ENCODE measurements around the gene RENBP. TPM values are rescaled to one million over a fixed set of nuclear protein-coding genes. Genes with fewer than 3 reads are reported as not detected.

RENBP gene
- total and polyA plus RNA-seq, 7 donors, result 9.8 to 16.8 (median 15.0) TPM

GRCh38 chrX:153974003-153974725 lies 29.7 kb upstream of the RENBP start:
- Histone ChIP-seq H3K4me3 (no peak overlapping the region), H3K4me1 (peaks cover 0 to 24% (median 17%) of the 10 kb centered on the region in 4 donors), H3K27me3 (no peaks in the 10 kb centered on the region), H3K27ac (peak overlapping the region; percentile 97 to 98 (median 98)), H3K9me3 (no peaks in the 10 kb centered on the region), H3K36me3 (no peaks in the 10 kb centered on the region)
- WGBS, 2 donors, result 52 to 66% methylated on average over 14 of the region's 14 CpGs
- TF ChIP-seq POLR2A (IDR thresholded peaks at IDR 0.05) (no peak), EP300 (IDR thresholded peaks at IDR 0.05) (no peak), CTCF (IDR thresholded peaks at IDR 0.05) (no peak), POLR2AphosphoS5 (IDR thresholded peaks at IDR 0.05) (no peak)
- no peak for DNase-seq
- intact Hi-C loops (cut with DNase I), result no loop called here

- H3K9me3 ChIP-seq, result no peaks in the 10 kb centered on the region
- peaks cover 0 to 5% (median 0%) of the 10 kb centered on the region in 3 donors for H3K27me3 ChIP-seq
- H3K27ac ChIP-seq, result peak overlapping the region; percentile 97 to 98 (median 98)
- 36 to 40% methylated on average over 20 of the region's 20 CpGs for WGBS, 2 donors
- DNase-seq, result no peak
- no peaks in the 10 kb centered on the region for H3K36me3 ChIP-seq
- peaks cover 0 to 32% (median 25%) of the 10 kb centered on the region in 4 donors for H3K4me1 ChIP-seq
- TF ChIP-seq EP300 (IDR thresholded peaks at IDR 0.05), result no peak
- no peak for TF ChIP-seq POLR2AphosphoS5 (IDR thresholded peaks at IDR 0.05)
- TF ChIP-seq POLR2A (IDR thresholded peaks at IDR 0.05), result no peak
- TF ChIP-seq CTCF (IDR thresholded peaks at IDR 0.05), result no peak
- peak overlapping the region; percentile 35 to 78 (median 74) for H3K4me3 ChIP-seq
- intact Hi-C loops (cut with DNase I), result no loop called here
These were observed 28.9 kb upstream of the RENBP start for GRCh38 chrX:153973127-153974002.

DNA sequence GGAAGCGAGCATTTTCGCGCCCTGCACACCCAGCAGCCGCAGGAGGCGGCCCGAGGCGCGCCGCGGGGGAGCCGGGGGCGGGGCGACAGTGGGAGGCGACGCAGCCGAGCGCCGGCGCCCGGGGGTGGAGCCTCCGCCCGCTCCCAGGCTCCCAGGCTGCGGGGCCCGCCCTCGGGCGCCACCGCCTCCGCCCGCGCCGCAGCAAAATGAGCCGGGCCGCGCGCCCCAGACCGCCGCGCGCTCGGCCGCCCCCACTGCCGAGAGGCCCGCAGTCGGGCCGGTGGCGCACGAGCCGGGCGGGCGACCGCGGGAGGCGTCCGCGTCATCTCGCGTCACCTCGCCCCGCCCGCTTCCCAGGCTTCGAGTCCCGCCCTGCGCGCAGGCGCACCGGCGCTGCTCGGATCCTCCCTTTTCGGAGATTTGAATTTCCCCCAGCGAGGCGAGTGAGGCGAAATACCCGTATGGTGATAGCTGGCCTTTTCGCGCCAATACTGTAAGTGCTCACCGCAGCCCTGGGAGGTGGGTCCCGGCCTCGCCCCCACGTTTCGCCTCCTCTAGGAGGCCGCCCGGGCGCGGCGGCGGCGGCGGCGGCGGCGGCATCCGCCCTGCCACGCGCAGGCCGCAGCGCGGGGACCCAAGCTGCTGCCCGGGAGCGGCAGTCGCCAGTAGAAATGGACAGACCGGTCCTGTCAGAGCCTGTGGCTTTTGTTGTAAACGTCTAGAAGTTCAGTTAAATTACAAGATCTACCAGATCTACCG lies 28.1 kb upstream of the RENBP start, which contains the start of gene TMEM187:
Gene TMEM187 (plus strand): TSS at position 387 of the 759 bp plus-strand sequence. CDS start 9,309 bp downstream, outside the sequence.
- Histone ChIP-seq H3K36me3 (no peaks in the 10 kb centered on the region), H3K4me1 (peaks cover 0 to 40% (median 33%) of the 10 kb centered on the region in 4 donors), H3K27me3 (peaks cover 0 to 5% (median 0%) of the 10 kb centered on the region in 3 donors), H3K27ac (peak within 1 kb of the TSS; percentile 97 to 98 (median 98)), H3K9me3 (no peaks in the 10 kb centered on the region), H3K4me3 (peak within 1 kb of the TSS; percentile 55 to 78 (median 74))
- no peak for TF ChIP-seq EP300 (IDR thresholded peaks at IDR 0.05)
- peak; percentile 56 to 76 (median 60) for TF ChIP-seq POLR2AphosphoS5 (IDR thresholded peaks at IDR 0.05)
- 0% methylated on average over 103 of the region's 103 CpGs for WGBS, 2 donors
- intact Hi-C loops (cut with DNase I), result no loop called here
- DNase-seq, result peak; percentile 94

DNA sequence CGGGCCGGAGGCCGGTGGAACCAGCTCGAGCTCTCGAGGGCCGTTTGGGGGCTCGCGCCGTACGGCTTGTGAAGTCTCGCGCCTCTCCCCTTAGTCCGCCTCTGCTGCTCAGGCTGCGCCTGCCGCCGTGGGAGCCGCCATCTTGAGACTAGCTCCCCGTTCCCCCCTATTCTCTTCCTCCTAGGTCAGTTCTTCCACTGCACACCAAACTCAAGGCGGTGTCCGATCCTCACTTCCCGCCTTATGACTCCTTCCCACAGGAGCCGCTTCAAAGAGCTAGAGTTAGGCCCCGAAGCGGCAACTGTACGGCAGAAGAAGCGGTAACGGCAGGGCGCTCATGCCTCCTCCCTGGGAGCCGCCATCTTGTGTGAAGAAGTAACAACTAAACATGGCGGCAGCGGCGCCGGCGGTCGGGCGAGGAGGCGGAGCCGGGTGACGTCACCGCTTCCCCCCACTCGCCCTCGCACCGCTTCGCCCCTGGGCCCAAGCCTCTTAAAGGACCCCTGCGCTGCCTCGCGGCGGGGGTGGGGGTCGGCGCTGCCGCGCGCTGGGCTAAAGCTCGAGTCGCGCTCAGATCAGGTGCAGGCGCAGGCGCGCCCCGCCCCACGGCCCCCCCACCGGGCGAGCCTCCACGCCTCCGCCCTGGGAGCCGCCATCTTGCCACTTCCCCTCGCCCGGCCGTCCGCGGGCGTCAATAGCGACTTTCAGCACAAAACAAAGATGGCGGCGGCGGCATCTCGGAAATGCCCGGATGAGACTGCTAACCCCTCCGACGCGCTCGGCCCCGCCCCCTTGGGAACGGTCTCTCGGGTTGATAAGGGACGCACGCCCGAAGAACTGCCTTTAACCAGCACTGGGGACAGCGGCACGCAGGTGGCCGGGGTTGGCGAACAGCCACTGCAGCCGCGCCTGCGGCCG lies 27.3 kb upstream of the RENBP start, which contains the start of gene HCFC1:
Gene HCFC1 (minus strand): TSS at position 369 of the 918 bp plus-strand sequence. CDS start 978 bp downstream, outside the sequence.
- peak within 1 kb of the TSS; percentile 55 to 78 (median 74) for H3K4me3 ChIP-seq
- DNase-seq, result peak; percentile 98
- TF ChIP-seq EP300 (IDR thresholded peaks at IDR 0.05) (no peak), POLR2AphosphoS5 (IDR thresholded peaks at IDR 0.05) (peak; percentile 42 to 61 (median 59)), CTCF (IDR thresholded peaks at IDR 0.05) (no peak), POLR2A (IDR thresholded peaks at IDR 0.05) (peak; percentile 7)
- H3K36me3 ChIP-seq, result no peaks in the 10 kb centered on the region
- H3K4me1 ChIP-seq, result peaks cover 0 to 48% (median 42%) of the 10 kb centered on the region in 4 donors
- H3K9me3 ChIP-seq, result no peaks in the 10 kb centered on the region
- peak within 1 kb of the TSS; percentile 97 to 98 (median 98) for H3K27ac ChIP-seq
- WGBS, 2 donors, result 0% methylated on average over 96 of the region's 96 CpGs
- intact Hi-C loops (cut with DNase I), result loop anchor here (1.0 kb wide), 1 partner anchor 43 kb away; no protein-coding TSS in a partner anchor
- H3K27me3 ChIP-seq, result peaks cover 0 to 5% (median 0%) of the 10 kb centered on the region in 3 donors
